Measurements from ENCODE around the gene BRIP1.
"Not testable (repeated sequence)": the region's sequence is repeated elsewhere in the genome, so short reads cannot be mapped to it uniquely, and the experiment has no call there.

BRIP1 gene

DNA sequence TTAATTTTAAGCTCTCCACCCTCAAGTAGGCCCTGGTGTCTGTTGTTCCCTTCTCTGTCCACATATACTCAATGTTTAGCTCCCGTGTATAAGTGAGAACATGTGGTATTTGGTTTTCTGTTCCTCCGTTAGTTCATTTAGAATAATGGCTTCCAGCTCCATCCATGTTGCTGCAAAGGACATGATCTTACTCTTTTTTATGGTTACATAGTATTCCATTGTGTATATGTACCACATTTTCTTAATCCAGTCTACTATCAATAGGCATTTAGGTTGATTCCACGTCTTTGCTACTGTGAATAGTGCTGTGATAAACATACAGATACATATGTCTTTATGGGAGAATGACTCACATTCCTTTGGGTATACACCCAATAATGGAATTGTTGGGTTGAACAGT, 160.9 kb downstream of the BRIP1 start:
- in situ Hi-C loops (cut with HindIII; ENCODE audit: low sequenced_read_pairs) = no loop called here

DNA sequence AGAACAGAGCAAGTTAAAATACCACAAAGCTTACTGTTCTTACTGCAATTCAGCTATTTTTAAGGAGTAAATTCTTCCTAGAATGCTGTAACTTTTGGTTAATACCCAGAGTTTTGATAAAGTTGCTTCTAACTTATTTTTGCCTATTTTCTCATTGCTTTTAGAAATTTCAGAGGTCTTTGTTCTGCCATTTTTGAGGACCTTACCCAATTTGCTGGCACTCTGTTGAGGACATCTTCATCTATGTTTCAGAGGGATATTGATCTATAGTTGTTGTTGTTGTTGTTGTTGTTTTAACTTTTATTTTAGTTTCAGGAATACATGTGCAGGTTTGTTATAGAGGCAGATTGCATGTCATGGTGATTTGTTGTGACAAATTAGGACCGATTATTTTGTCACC, 161.3 kb downstream of the BRIP1 start:
- in situ Hi-C loops (cut with HindIII; ENCODE audit: low sequenced_read_pairs) = no loop called here

DNA sequence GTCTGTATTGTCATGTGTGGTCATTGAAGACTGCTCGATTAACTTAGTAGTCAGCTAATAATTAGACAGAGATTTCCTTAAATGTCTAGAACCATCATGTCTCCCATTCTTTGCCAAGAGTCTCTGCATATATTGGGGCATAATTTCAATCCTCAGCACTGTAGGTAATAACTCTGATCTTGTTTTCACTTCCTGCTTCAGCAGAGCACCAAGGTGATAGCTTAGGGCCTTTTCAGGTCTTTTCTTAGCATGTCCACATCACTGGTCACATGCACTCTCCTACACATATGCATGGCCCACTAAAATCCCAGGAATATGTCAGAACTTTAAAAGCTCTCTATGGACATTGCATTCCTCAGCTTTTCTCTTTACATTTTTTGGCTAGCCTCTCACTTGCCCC, 162.0 kb downstream of the BRIP1 start:
- in situ Hi-C loops (cut with HindIII; ENCODE audit: low sequenced_read_pairs) = no loop called here

DNA sequence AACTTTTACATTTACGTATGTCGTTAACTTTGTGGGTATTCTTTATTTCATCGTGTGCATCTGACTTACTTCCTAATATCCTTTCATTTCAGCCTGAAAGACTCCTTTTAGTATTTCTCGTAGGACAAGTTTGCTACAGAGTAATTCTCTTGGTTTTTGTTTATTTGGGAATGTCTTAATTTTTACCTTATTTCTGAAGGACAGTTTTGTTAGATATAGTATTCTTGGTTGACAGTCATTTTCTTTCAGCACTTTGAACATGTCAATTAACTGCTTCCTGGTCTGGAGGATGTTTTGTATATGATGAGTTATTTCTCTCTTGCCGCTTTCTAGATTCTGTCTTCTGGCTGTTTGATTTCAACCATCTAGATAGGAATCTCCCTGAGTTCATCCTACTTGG, 163.1 kb downstream of the BRIP1 start:
- in situ Hi-C loops (cut with HindIII; ENCODE audit: low sequenced_read_pairs) = no loop called here

DNA sequence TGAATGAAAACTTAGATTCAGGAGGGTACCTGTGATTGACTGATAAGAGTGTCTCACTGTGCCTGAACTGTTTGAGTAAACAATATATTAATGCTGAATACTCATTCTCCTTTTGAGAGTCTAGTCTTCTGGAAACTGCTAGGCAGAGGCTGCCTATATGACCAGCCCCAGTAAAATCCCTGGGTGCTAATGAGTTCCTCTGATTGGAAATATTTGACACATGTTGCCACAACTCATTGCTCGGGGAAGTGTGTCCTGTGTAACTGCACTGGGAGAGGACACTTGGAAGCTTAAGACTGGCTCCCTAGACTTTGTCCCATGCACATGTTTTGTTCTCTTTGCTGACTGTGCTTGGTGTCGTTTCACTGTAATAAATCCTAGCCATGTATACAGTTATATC, 163.6 kb downstream of the BRIP1 start:
- in situ Hi-C loops (cut with HindIII; ENCODE audit: low sequenced_read_pairs) = no loop called here

DNA sequence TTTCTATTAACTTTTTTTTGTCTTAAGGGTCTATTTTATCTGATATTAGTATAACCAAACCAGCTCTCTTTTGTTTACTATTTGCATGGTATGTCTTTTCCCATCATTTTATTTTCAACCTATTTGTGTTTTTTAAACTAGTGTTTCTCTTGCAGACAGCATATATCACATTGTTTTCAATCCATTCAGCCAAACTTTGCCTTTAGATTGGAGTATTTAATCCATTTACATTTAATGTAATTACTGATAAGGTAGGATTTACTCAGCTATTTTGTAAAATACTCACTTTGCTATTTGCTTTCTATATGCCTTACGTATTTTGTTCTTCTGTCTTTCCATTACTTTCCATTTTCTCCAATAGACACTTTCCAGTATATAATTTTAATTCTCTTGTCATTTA, 164.3 kb downstream of the BRIP1 start:
- in situ Hi-C loops (cut with HindIII; ENCODE audit: low sequenced_read_pairs) = no loop called here

DNA sequence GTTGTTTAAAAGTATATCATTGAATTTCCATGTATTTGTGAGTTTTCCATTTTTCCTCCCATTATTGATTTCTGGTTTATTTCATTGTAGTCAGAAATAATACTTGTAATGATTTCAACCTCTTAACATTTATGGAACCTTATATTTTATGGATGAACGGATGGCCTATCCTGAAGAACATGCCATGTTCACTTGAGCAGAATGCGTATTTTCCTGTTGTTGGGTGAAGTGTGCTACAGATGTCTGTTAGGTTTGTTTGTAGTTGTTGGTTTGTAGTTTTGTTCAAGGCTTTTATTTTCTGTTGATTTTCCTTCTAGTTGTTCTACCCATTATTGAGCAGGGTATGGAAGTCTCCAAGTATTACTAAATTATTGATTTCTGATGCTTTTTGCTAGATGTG, 165.1 kb downstream of the BRIP1 start:
- in situ Hi-C loops (cut with HindIII; ENCODE audit: low sequenced_read_pairs) = no loop called here

DNA sequence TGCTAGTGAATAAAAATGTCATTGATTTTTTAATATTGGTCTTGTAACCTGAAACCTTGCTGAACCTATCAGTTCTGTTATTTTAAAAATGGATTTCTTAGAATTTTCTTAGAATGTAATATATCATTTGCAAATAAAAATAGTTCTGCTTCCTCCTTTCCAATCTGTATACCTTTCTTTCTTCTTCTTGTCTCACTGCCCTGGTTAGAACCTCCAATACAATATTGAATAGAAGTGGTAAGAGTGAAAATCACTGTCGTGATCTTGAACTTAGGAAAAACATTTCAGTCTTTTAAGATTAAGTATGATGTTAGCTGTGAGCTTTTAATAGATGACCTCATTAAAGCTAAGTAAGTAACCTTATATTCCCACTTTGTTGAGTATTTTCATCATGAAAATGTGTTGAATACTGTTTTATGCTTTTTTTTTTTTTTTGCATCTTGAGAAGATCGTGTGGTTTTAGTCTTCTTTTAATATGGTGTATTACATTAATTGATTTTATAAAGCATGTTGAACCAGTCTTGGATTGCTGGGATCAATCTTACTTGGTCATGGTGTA, 167.5 kb downstream of the BRIP1 start:
- in situ Hi-C loops (cut with HindIII; ENCODE audit: low sequenced_read_pairs) = no loop called here

DNA sequence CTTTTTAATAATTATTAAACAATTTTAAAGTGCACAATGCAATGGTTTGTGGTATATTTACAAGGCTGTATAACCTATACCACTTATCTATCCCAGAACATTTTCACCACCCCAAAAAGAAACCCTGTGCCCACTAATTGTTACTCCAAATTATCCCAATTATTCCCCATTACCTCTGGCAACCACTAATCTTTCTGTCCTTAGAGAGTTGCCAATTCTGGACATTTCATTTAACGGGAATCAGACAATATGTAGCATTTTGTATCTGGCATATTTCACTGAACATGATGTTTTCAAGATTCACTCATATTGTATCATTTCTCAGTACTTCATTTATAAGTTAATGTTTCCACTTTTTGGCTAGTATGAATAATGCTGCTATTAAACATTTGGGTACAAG, 169.2 kb downstream of the BRIP1 start:
- in situ Hi-C loops (cut with HindIII; ENCODE audit: low sequenced_read_pairs) = no loop called here

DNA sequence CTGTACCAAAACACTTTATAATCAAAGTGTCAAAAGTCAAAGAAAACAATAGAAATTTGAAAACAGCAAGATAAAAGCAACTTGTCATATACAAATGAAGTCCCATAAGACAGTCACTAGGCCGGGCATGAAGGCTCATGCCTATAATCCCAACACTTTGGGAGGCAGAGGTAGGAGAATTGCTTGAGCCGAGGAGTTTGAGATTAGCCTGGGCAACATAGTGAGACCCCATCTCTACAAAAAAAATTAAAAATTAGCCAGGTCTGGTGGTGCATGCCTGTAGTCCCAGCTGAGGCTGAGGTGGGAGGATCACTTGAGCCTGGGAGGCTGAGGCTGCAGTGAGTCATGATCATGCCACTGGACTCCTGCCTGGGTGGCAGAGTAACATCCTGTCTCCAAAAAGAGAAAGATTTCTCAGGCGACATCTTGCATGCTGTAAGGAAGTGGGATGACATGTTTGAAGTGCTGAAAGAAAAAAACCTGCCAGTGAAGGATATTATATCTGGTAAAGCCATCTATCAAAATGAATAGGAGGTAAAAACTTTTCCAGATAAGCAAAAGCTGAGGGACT, 173.6 kb downstream of the BRIP1 start:
- in situ Hi-C loops (cut with HindIII; ENCODE audit: low sequenced_read_pairs) = no loop called here

DNA sequence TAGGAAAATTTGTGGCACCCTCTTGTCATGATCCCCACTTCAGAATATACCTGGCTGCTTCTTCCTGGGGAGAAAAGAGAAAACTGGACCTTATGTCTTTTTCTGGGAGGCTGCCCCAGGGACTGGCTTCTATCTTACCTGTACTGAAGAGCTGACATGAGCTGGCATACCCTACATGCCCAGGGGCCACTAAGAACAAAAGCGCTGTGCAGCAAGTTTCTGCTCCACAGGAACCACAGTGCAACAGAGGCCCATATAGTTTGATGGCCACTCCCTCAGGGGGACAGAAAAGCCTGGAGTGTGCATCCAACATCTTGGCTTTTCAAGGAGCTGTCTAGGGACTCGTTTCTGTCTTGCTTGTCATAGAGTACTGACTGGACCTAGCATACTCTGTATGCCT, 175.6 kb downstream of the BRIP1 start:
- in situ Hi-C loops (cut with HindIII; ENCODE audit: low sequenced_read_pairs) = no loop called here

DNA sequence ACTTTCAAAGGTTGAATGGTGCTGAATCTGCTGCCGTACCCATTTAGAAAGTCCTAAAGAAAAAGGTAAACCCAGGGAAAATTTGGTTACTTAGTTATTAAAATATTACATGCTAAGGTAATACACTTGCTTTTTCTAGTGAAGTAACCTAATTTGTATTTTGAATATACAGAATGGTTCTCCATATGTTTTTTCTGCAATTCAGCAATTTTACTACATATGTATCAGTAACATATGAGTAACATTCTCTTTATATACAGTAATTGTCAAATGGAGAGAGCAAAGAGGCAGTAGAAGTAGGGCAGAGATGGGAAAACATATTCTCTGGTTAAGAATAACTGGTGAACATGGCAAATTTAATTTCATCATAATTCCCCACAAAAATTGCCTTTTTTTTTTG, 177.2 kb downstream of the BRIP1 start:
- in situ Hi-C loops (cut with HindIII; ENCODE audit: low sequenced_read_pairs) = no loop called here

DNA sequence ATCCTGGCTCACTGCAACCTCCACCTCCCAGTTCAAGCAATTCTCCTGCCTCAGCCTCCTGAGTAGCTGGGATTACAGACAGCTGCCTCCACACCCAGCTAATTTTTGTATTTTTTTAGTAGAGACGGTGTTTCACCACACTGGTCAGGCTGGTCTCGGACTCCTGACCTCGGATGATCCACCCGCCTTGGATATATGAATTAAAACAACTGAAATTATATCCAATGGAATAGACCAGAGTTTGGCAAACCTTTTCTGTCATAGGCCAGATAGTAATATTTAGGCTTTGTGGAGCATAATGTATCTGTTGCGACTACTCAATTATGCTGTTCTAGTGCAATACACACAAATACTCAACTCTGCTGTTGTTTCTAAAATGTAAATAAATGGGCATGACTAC, 178.5 kb downstream of the BRIP1 start:
- in situ Hi-C loops (cut with HindIII; ENCODE audit: low sequenced_read_pairs) = no loop called here

DNA sequence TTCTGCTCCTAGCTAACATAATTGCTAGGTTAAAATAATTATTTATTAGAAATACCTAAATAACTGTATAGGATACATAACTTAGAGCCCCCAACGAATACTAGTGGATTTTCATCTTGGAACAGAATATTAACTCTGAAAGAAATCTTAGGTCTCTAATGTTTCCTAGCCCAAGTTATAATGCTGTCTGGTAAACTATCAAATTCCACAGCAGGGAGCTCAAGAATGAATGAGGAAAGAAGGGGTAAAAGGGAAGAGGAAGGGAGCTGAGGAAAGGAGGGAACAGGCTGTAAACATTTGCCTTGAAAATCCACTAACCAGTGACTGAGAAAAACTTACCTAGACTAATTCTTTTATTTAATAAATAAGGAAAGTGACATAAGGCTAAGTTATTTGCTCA, 179.2 kb downstream of the BRIP1 start:
- in situ Hi-C loops (cut with HindIII; ENCODE audit: low sequenced_read_pairs) = no loop called here

DNA sequence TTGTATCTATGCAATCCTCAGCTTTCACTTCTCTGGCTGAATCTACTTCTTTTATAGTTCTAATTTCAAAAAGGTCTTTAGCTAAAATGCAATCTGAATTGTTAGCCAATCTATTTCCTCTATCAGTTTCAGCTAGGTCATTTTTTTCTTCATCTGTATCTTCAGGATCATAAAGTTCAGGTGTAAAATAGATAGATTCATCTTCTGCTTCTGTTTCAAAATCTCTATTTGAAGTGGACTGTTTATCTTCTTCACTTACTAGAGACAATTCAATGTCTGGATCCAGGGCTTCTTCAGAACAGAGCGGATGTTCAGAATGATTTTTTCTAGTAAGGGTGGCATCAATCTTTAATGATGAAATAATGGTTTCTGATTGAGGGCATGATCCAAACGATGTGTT, 179.9 kb downstream of the BRIP1 start:
- in situ Hi-C loops (cut with HindIII; ENCODE audit: low sequenced_read_pairs) = no loop called here

DNA sequence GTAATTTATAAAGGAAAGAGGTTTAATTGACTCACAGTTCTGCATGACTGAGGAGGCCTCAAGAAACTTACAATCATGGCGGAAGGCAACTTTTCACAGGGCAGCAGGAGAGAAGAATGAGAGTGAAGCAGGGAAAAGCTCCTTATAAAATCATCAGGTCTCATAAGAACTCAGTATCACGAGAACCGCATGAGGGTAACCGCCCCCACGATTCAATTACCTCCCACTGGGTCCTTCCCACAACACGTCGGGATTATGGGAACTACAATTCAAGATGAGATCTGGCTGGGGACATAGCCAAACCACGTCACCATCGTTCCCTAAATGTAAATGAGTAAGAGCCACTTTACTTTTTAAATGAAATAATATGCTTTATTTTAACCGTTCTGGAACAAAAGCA, 182.4 kb downstream of the BRIP1 start:
- in situ Hi-C loops (cut with HindIII; ENCODE audit: low sequenced_read_pairs) = no loop called here

DNA sequence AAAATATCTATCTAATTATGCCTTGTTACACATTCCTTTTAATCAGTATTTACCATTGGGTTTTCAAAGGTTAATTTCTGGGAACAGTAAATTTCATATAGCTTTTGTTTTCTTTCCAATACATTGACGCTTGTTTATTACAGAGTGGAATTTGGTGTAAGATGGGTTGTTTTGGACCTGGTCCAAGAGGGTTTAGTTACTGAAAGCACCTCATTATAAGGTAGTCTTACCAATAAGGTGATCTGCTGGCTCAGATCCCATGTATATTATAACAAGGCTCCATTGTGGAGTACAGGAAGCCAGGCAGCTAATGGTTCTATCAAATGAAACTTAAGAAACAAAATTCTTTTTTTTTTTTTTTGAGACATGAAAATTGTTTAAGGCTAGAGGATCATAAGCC, 185.0 kb downstream of the BRIP1 start:
- in situ Hi-C loops (cut with HindIII; ENCODE audit: low sequenced_read_pairs) = no loop called here

DNA sequence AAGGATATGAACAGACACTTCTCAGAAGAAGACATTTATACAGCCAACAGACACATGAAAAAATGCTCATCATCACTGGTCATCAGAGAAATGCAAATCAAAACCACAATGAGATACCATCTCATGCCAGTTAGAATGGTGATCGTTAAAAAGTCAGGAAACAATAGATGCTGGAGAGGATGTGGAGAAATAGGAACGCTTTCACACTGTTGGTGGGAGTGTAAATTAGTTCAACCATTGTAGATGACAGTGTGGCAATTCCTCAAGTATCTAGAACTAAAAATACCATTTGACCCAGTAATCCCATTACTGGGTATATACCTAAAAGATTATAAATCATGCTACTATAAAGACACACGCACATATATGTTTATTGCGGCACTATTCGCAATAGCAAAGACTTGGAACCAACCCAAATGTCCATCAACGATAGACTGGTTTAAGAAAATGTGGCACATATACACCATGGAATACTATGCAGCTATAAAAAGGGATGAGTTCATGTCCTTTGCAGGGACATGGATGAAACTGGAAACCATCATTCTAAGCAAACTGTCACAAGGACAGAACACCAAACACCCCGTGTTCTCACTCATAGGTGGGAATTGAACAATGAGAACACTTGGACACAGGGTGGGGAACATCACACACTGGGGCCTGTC, 186.0 kb downstream of the BRIP1 start:
- in situ Hi-C loops (cut with HindIII; ENCODE audit: low sequenced_read_pairs) = not testable (repeated sequence)

DNA sequence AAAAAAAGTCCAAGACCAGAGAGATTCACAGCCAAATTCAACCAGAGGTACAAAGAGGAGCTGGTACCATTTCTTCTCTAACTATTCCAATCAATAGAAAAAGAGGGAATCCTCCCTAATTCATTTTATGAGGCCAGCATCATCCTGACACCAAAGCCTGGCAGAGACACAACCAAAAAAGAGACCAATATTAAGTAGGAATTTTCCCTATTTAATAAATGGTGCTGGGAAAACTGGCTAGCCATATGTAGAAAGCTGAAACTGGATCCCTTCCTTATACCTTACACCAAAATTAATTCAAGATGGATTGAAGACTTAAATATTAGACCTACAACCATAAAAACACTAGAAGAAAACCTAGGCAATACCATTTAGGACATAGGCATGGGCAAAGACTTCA, 186.8 kb downstream of the BRIP1 start:
- in situ Hi-C loops (cut with HindIII; ENCODE audit: low sequenced_read_pairs) = not testable (repeated sequence)

DNA sequence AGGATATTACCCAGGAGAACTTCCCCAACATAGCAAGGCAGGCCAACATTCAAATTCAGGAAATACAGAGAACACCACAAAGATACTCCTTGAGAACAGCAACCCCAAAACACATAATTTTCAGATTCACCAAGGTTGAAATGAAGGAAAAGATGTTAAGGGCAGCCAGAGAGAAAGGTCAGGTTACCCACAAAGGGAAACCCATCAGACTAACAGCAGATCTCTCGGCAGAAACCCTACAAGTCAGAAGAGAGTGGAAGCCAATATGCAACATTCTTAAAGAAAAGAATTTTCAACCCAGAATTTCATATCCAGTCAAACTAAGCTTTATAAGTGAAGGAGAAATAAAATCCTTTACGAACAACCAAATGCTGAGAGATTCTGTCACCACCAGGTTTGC, 188.7 kb downstream of the BRIP1 start:
- in situ Hi-C loops (cut with HindIII; ENCODE audit: low sequenced_read_pairs) = loop anchor here (5.0 kb wide), 1 partner anchor 87 kb away; no protein-coding TSS in a partner anchor

DNA sequence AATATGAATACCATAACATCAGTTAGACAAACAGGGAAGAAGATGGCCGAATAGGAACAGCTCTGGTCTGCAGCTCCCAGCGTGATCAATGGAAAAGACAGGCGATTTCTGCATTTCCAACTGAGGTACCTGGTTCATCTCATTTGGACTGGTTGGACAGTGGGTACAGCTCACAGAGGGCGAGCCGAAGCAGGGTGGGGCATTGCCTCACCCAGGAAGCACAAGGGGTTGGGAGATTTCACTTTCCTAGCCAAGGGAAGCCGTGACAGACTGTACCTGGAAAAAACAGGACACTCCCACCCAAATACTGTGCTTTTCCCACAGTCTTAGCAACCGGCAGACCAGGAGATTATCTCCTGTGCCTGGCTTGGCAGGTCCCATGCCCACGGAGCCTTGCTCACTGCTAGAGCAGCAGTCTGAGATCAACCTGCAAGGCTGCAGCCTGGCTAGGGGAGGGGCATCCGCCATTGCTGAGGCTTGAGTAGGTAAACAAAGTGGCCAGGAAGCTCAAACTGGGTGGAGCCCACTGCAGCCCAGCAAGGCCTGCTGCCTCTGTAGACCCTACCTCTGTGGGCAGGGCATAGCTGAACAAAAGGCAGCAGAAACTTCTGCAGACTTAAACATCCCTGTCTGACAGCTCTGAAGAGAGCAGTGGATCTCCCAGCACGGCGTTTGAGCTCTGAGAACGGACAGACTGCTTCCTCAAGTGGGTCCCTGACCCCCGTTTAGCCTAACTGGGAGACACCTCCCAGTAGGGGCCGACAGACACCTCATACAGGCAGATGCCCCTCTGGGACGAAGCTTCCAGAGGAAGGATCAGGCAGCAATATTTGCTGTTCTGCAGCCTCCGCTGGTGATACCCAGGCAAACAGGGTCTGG, 190.1 kb downstream of the BRIP1 start:
- in situ Hi-C loops (cut with HindIII; ENCODE audit: low sequenced_read_pairs) = loop anchor here (5.0 kb wide), 1 partner anchor 86 kb away; no protein-coding TSS in a partner anchor

DNA sequence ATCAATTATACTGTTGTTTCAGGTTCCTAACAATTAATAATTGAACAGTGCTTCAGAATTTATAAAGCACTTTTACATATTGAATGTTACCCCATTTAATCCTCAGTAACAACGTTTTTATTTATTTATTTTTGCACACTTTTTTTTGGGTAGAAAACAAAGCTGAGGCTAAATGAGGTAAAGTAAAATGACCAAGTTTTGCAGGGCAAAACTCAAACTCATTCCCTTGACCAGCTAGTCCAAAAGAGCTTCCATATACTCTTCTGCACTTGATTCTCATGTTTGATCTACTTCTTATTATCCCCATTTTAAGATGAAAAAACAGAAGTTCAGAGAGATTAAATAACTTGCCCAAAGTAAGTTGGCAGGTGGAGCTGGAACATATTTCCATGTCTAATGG, 191.2 kb downstream of the BRIP1 start:
- in situ Hi-C loops (cut with HindIII; ENCODE audit: low sequenced_read_pairs) = loop anchor here (5.0 kb wide), 1 partner anchor 85 kb away; no protein-coding TSS in a partner anchor
